MM.1S (cell line): ENCODE results near the gene KCNT1.

Experiments
- CTCF ChIP-seq: fragments of 300-600 bp; sonication (generic); IDR thresholded peaks from 2 replicates; pipeline ENCODE4 v1.5.1; 2016; ENCODE audit warnings: antibody characterized with exemption, low read length, mixed read lengths
- EZH2 ChIP-seq: fragments of 300-600 bp; sonication (generic); optimal IDR thresholded peaks from 2 replicates; pipeline ENCODE3; 2017; ENCODE audit warnings: low read depth, mild to moderate bottlenecking, antibody characterized with exemption, low read length, mixed read lengths
- EZH2phosphoT487 ChIP-seq: fragments of 300-600 bp; sonication (generic); IDR thresholded peaks from 2 replicates; pipeline ENCODE4 v1.6.1; 2018; ENCODE audit warnings: antibody characterized with exemption, low read length

- no peak for TF ChIP-seq CTCF
- TF ChIP-seq EZH2phosphoT487, result no peak
- TF ChIP-seq EZH2, result no peak
Observed at GRCh38 chr9:135711881-135712280, 9.9 kb downstream of the KCNT1 start.
